A549 (cell line): ENCODE data around the gene CDH1. TPM values are rescaled to one million over a fixed set of nuclear protein-coding genes. Genes with fewer than 3 reads are reported as not detected.

Experiments
- ATAC-seq, 2 experiments: fragments of 200-7000 bp in 1 of 2; fragments of >200 bp in 1 of 2; cut with Nextera tagmentation in 1 of 2; cut with Tn5 transposase in 1 of 2; 3 replicates each; pipeline versions ENCODE4 v1.8.0 to v1.9.1; 2018 to 2020; ENCODE audit warnings: mild to moderate bottlenecking in 1 of 2, moderate library complexity in 1 of 2
- CTCF ChIA-PET: fragments of 300-600 bp; sonication (Branson Sonifier 250); formaldehyde crosslinking; extraction: SDS; loops from one replicate; lab custom pipeline; 2021; ENCODE audit warnings: antibody characterized with exemption, inconsistent platforms; lab: Yijun Ruan, JAX
- POLR2A ChIA-PET: fragments of 350-600 bp; formaldehyde crosslinking; extraction: SDS; loops from one replicate; lab custom pipeline; 2021; ENCODE audit warnings: antibody characterized with exemption, inconsistent platforms; lab: Yijun Ruan, JAX
- DNase-seq, 2 experiments: peaks; one replicate each; pipeline versions ENCODE4 v3.0.0 to v3.0.0-alpha.2; 2011 to 2016; ENCODE audit warnings: low read depth in 1 of 2, low spot score in 1 of 2
- FAIRE-seq: peaks from 2 replicates; lab custom pipeline; 2011; peaks lifted over from hg19 to GRCh38; lab: Jason Lieb, UNC
- H3K27ac ChIP-seq, 2 experiments: fragments of >200 bp; sonication (Bioruptor Twin); formaldehyde crosslinking; 3 replicates each; pipeline ENCODE4 v1.5.1; 2016 to 2017
- H3K4me1 ChIP-seq: fragments of >200 bp; sonication (Bioruptor Twin); formaldehyde crosslinking; 3 replicates; pipeline ENCODE4 v1.6.1; 2016
- H3K4me2 ChIP-seq: fragments of >200 bp; sonication (Bioruptor Twin); formaldehyde crosslinking; 3 replicates; pipeline ENCODE4 v1.6.1; 2016
- H3K4me3 ChIP-seq: fragments of >200 bp; sonication (Bioruptor Twin); formaldehyde crosslinking; 3 replicates; pipeline ENCODE4 v1.5.1; 2016
- H3K9me3 ChIP-seq: fragments of >200 bp; sonication (Bioruptor Twin); formaldehyde crosslinking; 3 replicates; pipeline ENCODE4 v1.6.1; 2016
- ATOH8 ChIP-seq: fragments of 250-450 bp; sonication (Bioruptor Pico); IDR thresholded peaks from 2 replicates; pipeline ENCODE4 v1.5.0; 2020; ENCODE audit warnings: low read depth, mild to moderate bottlenecking, moderate library complexity
- CBX2 ChIP-seq: fragments of 200-600 bp; sonication (generic); IDR thresholded peaks from 2 replicates; pipeline ENCODE4 v1.6.1; 2016; ENCODE audit warnings: low read depth, mild to moderate bottlenecking, borderline replicate concordance
- CBX8 ChIP-seq: fragments of 200-600 bp; sonication (generic); IDR thresholded peaks from 2 replicates; pipeline ENCODE4 v1.6.1; 2016
- E2F6 ChIP-seq: IDR thresholded peaks from 2 replicates; pipeline ENCODE4 v1.6.1; 2012; ENCODE audit warnings: low read depth, borderline replicate concordance
- EHF ChIP-seq: fragments of 250-450 bp; sonication (Bioruptor Pico); IDR thresholded peaks from 2 replicates; pipeline ENCODE4 v1.5.0; 2020; ENCODE audit warnings: mild to moderate bottlenecking
- EHMT2 ChIP-seq: fragments of 200-600 bp; sonication (generic); IDR thresholded peaks from 2 replicates; pipeline ENCODE4 v1.6.1; 2016; ENCODE audit warnings: antibody characterized with exemption, low read depth, mild to moderate bottlenecking, moderate library complexity
- FOSB ChIP-seq: fragments of 250-450 bp; sonication (Bioruptor Pico); IDR thresholded peaks from 2 replicates; pipeline ENCODE4 v1.5.0; 2020; ENCODE audit warnings: mild to moderate bottlenecking, moderate library complexity
- HEYL ChIP-seq: fragments of 250-450 bp; sonication (Bioruptor Pico); IDR thresholded peaks from 2 replicates; pipeline ENCODE4 v1.8.0; 2021; ENCODE audit warnings: mild to moderate bottlenecking, moderate library complexity
- HOXB13 ChIP-seq: fragments of 250-450 bp; sonication (Bioruptor Pico); IDR thresholded peaks from 2 replicates; pipeline ENCODE4 v1.5.0; 2020; ENCODE audit warnings: low read depth, mild to moderate bottlenecking, moderate library complexity
- JUN ChIP-seq, 2 experiments: fragments of >200 bp; sonication (Bioruptor Twin); formaldehyde crosslinking; IDR thresholded peaks; 2 replicates in 1 of 2; 3 replicates in 1 of 2; pipeline ENCODE4 v1.6.1; 2016 to 2017
- MAZ ChIP-seq: fragments of 150-350 bp; IDR thresholded peaks from 2 replicates; pipeline ENCODE4 v1.6.1; 2014; ENCODE audit warnings: antibody characterized with exemption, low read depth, low read length, borderline replicate concordance
- POLR2A ChIP-seq: IDR thresholded peaks from 2 replicates; pipeline ENCODE4 v1.6.1; 2012; ENCODE audit warnings: mild to moderate bottlenecking, low read length
- RNF2 ChIP-seq: fragments of 200-600 bp; sonication (generic); IDR thresholded peaks from 2 replicates; pipeline ENCODE4 v1.6.1; 2016; ENCODE audit warnings: low read depth, mild to moderate bottlenecking, antibody characterized with exemption, moderate library complexity, borderline replicate concordance
- WGBS: methylation state at CpG from one replicate; pipeline ENCODE4 v1.1.6; 2017; ENCODE audit errors: missing lambda C conversion rate; 5-methylcytosine and 5-hydroxymethylcytosine counted together
- polyA plus RNA-seq, 4 experiments: library from polyadenylated mRNA; depleted of rRNA in 3 of 4; stranded (reverse); fragments of >200 nt; fragmentation: RNase III in 1 of 4; extraction: RNeasy Plus Mini Kit Qiagen cat#74134 plus additional on column Dnase treatment in 1 of 4; gene quantifications; 2 replicates in 3 of 4; 3 replicates in 1 of 4; pipeline ENCODE4 v1.2.3, GENCODE V29; 2011 to 2017
- small RNA-seq, 6 experiments: library from RNA; depleted of rRNA; stranded (forward); fragments of <200 nt; gene quantifications; one replicate each; pipeline ENCODE3, GENCODE V24; 2012
- TF ChIP-seq, protein P1 (sequence below): IDR thresholded peaks from 2 replicates; pipeline ENCODE4 v1.6.1; 2012
- TF ChIP-seq, protein P2 (sequence below): fragments of 150-350 bp; IDR thresholded peaks from 2 replicates; pipeline ENCODE4 v1.6.1; 2014; ENCODE audit warnings: low read depth, mild to moderate bottlenecking, low read length
- TF ChIP-seq, protein P3 (sequence below): IDR thresholded peaks from 2 replicates; pipeline ENCODE4 v1.6.1; 2012

The CDH1 gene
- polyA plus RNA-seq, 2 of the 4 experiments (the other 2 are of a cell fraction) = 6.0 to 24.5 TPM

- TF ChIP-seq RNF2 = no peak
- TF ChIP-seq CBX8 = no peak
- TF ChIP-seq E2F6 = no peak
- TF ChIP-seq JUN (IDR thresholded peaks at IDR 0.05) = no peak
- no peak for TF ChIP-seq EHF (CRISPR knock-in tag)
- Histone ChIP-seq H3K27ac (no peak overlapping the region), H3K4me1 (no peaks in the 10 kb centered on the region), H3K4me2 (no peak overlapping the region), H3K9me3 (no peaks in the 10 kb centered on the region), H3K4me3 (no peak overlapping the region)
- 96% methylated on average over 4 of the region's 4 CpGs for WGBS
- FAIRE-seq (peak; percentile 43), ATAC-seq (no peak), DNase-seq (no peak)
- ChIA-PET CTCF (interaction anchor here (0.7 kb wide), 1 partner anchor 174 kb away, joined by 5 read pairs; no protein-coding TSS in a partner anchor), POLR2A (no interaction called here)
Measured at GRCh38 chr16:68875871-68876270, 138.8 kb downstream of the CDH1 start.

GRCh38 chr16:68883685-68884084, 146.6 kb downstream of the CDH1 start:
- no peaks in the 10 kb centered on the region for H3K9me3 ChIP-seq
- ChIA-PET POLR2A (no interaction called here), CTCF (no interaction called here)
- H3K4me3 ChIP-seq = no peak overlapping the region
- H3K4me2 ChIP-seq = no peak overlapping the region
- no peak for DNase-seq
- peak; percentile 13 for FAIRE-seq
- H3K27ac ChIP-seq = no peak overlapping the region
- TF ChIP-seq HEYL (CRISPR knock-in tag) (no peak), MAZ (no peak), HOXB13 (CRISPR knock-in tag) (no peak), ATOH8 (CRISPR knock-in tag) (no peak), POLR2A (no peak), FOSB (CRISPR knock-in tag) (no peak), EHMT2 (no peak)
- TF ChIP-seq, protein P1, sequence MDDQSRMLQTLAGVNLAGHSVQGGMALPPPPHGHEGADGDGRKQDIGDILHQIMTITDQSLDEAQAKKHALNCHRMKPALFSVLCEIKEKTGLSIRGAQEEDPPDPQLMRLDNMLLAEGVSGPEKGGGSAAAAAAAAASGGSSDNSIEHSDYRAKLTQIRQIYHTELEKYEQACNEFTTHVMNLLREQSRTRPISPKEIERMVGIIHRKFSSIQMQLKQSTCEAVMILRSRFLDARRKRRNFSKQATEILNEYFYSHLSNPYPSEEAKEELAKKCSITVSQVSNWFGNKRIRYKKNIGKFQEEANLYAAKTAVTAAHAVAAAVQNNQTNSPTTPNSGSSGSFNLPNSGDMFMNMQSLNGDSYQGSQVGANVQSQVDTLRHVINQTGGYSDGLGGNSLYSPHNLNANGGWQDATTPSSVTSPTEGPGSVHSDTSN = no peak
- TF ChIP-seq, protein P2, sequence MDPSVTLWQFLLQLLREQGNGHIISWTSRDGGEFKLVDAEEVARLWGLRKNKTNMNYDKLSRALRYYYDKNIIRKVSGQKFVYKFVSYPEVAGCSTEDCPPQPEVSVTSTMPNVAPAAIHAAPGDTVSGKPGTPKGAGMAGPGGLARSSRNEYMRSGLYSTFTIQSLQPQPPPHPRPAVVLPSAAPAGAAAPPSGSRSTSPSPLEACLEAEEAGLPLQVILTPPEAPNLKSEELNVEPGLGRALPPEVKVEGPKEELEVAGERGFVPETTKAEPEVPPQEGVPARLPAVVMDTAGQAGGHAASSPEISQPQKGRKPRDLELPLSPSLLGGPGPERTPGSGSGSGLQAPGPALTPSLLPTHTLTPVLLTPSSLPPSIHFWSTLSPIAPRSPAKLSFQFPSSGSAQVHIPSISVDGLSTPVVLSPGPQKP = no peak
- no peak for ATAC-seq
- peaks cover 2% of the 10 kb centered on the region; the same call in 1 of the 3 replicates for H3K4me1 ChIP-seq
- 94% methylated on average over 6 of the region's 6 CpGs for WGBS

DNA sequence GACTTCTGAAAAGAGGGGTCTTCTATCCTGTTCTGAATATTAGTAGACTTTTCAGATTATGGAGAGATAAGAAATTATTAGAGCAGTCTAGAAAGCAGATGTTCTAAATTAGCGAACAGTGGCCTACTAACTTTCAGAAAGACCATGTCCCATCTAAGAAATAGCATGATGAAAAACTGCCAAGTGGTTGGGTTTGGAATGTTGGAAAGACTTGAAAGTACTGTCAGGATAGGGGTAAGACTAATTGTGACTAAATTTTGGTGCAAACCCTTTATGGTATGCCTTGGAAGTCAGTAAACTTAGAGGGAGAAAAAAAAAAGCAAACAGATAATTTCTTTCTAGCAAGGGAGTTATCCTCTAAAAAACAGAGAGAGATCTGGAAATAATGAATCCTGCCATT, 147.3 kb downstream of the CDH1 start:
- TF ChIP-seq, protein P3, sequence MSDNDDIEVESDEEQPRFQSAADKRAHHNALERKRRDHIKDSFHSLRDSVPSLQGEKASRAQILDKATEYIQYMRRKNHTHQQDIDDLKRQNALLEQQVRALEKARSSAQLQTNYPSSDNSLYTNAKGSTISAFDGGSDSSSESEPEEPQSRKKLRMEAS = no peak
- TF ChIP-seq E2F6 (no peak), FOSB (CRISPR knock-in tag) (no peak), CBX2 (no peak), JUN (IDR thresholded peaks at IDR 0.05) (no peak), ATOH8 (CRISPR knock-in tag) (no peak)
- DNase-seq (no peak), ATAC-seq (no peak), FAIRE-seq (no peak)
- Histone ChIP-seq H3K27ac (no peak overlapping the region), H3K9me3 (no peaks in the 10 kb centered on the region), H3K4me2 (no peak overlapping the region), H3K4me3 (no peak overlapping the region), H3K4me1 (peaks cover 2% of the 10 kb centered on the region; the same call in 1 of the 3 replicates)
- CTCF ChIA-PET = no interaction called here
- POLR2A ChIA-PET = no interaction called here
- WGBS = 97% methylated on average over 1 of the region's 1 CpG

Small RNA genes within 50 kb of the gene (small RNA-seq; reads per million reads assigned to genes)
- gene RNA5SP429 = 0 to 6.9 (median 0) reads per million in 6 experiments

Other genes with a start within 250 kb of the CDH1 start
- gene ZFP90, start 198.0 kb upstream of the CDH1 start, polyA plus RNA-seq (2011; rRNA removed) = 21.6 and 31.9 TPM in 2 replicates
- gene ZFP90, start 198.0 kb upstream of the CDH1 start, polyA plus RNA-seq (2017; fragmentation: RNase III; extraction: RNeasy Plus Mini Kit Qiagen cat#74134 plus additional on column Dnase treatment) = 11.6 to 15.1 TPM (median 13.8 TPM) in 3 replicates
- 0.25 and 0.61 TPM in 2 replicates for gene CDH3, start 92.0 kb upstream of the CDH1 start, polyA plus RNA-seq (2011; rRNA removed)
- gene CDH3, start 92.0 kb upstream of the CDH1 start, polyA plus RNA-seq (2017; fragmentation: RNase III; extraction: RNeasy Plus Mini Kit Qiagen cat#74134 plus additional on column Dnase treatment) = 0.08 to 0.34 TPM (median 0.13 TPM) in 3 replicates
- 19.5 and 30.2 TPM in 2 replicates for gene TANGO6, start 106.2 kb downstream of the CDH1 start, polyA plus RNA-seq (2011; rRNA removed)
- gene TANGO6, start 106.2 kb downstream of the CDH1 start, polyA plus RNA-seq (2017; fragmentation: RNase III; extraction: RNeasy Plus Mini Kit Qiagen cat#74134 plus additional on column Dnase treatment) = 8.1 to 9.2 TPM (median 8.8 TPM) in 3 replicates